ENCODE results near the gene AK2. TPM values are rescaled to one million over a fixed set of nuclear protein-coding genes. Genes with fewer than 3 reads are reported as not detected.

The AK2 gene
- total and polyA plus RNA-seq, 7 donors, result 79.6 to 202 (median 139) TPM

- DNase-seq, result no peak
- intact Hi-C loops (cut with DNase I), result loop anchor here (5.0 kb wide), 1 partner anchor 60 kb away; the partner anchor contains the start of gene TMEM54
- Histone ChIP-seq H3K9me3 (no peaks in the 10 kb centered on the region), H3K36me3 (no peaks in the 10 kb centered on the region), H3K27ac (peak overlapping the region; percentile 18 to 99 (median 96)), H3K4me1 (peaks cover 0 to 41% (median 34%) of the 10 kb centered on the region in 4 donors), H3K4me3 (peak overlapping the region; percentile 73 to 92 (median 90)), H3K27me3 (no peaks in the 10 kb centered on the region)
- TF ChIP-seq CTCF (IDR thresholded peaks at IDR 0.05) (no peak), EP300 (IDR thresholded peaks at IDR 0.05) (no peak), POLR2A (IDR thresholded peaks at IDR 0.05) (no peak), POLR2AphosphoS5 (IDR thresholded peaks at IDR 0.05) (peak in 1 of 4 donors; percentile 24)
- WGBS, 2 donors, result 12 to 33% methylated on average over 6 of the region's 6 CpGs
These were observed 74.3 kb downstream of the AK2 start for GRCh38 chr1:32962248-32962896.

DNA sequence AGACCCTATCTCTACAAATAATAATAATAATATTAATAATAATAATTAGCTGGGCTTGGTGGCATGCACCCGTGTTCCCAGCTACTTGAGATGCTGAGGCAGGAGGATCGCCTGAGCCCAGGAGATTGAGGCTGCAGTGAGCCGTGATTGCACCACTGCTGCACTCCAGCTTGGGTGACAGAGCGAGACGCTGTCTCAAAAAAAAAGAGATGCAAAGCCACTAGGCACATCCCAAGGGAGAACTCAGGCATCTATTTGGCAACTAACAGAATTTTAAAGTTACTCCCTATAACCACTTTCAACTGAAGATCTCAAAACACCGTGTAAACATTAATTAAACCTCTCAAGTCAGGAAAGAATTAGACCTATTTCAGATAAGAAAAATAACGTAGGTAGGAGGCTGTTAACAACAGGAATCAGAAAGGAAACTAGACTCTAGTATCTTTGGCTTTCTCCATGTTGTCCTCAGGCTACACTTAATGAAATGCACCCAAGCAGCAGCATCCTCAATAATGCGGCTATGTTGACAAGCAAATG is 75.8 kb downstream of the AK2 start:
- intact Hi-C loops (cut with DNase I), result loop anchor here (5.0 kb wide), 1 partner anchor 59 kb away; the partner anchor contains the start of gene TMEM54
- TF ChIP-seq POLR2A (IDR thresholded peaks at IDR 0.05), result no peak
- no peak for TF ChIP-seq CTCF (IDR thresholded peaks at IDR 0.05)
- no peak for TF ChIP-seq POLR2AphosphoS5 (IDR thresholded peaks at IDR 0.05)
- no peak for TF ChIP-seq EP300 (IDR thresholded peaks at IDR 0.05)

DNA sequence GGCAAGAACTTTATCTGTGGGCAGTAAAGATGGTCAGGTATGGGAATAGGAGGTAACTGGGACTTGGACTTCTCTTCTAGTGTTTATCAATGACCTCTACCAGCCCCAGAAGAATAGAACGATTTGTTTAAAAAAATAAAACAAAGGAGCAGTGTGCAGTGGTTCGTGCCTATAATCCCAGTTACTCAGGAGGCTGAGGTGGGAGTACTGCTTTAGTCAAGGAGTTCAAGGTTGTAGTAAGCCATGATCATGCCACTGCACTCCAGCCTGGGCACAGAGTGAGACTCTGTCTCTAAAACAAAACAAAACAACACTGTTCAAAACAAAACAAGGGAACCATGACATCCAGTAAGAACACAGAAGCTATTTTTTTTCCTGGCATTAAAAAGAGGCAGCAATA is 76.3 kb downstream of the AK2 start:
- H3K27me3 ChIP-seq, result no peaks in the 10 kb centered on the region
- WGBS, 2 donors, result 28 to 71% methylated on average over 2 of the region's 2 CpGs
- peaks cover 0 to 41% (median 34%) of the 10 kb centered on the region in 4 donors for H3K4me1 ChIP-seq
- no peak overlapping the region for H3K4me3 ChIP-seq
- peak overlapping the region in 1 of 4 donors; percentile 36 for H3K27ac ChIP-seq
- TF ChIP-seq POLR2AphosphoS5 (IDR thresholded peaks at IDR 0.05), result no peak
- TF ChIP-seq EP300 (IDR thresholded peaks at IDR 0.05), result no peak
- no peak for TF ChIP-seq POLR2A (IDR thresholded peaks at IDR 0.05)
- no peak for TF ChIP-seq CTCF (IDR thresholded peaks at IDR 0.05)
- H3K9me3 ChIP-seq, result no peaks in the 10 kb centered on the region
- no peak for DNase-seq
- no peaks in the 10 kb centered on the region for H3K36me3 ChIP-seq
- intact Hi-C loops (cut with DNase I), result loop anchor here (5.0 kb wide), 1 partner anchor 58 kb away; the partner anchor contains the start of gene TMEM54

More for the DNA sequence above, 75.8 kb downstream of the AK2 start:
- WGBS, 2 donors, result 65 to 71% methylated on average over 8 of the region's 8 CpGs
- H3K27me3 ChIP-seq, result no peaks in the 10 kb centered on the region
- no peak for DNase-seq
- no peaks in the 10 kb centered on the region for H3K36me3 ChIP-seq
- peak overlapping the region in 1 of 4 donors; percentile 36 for H3K27ac ChIP-seq
- no peak overlapping the region for H3K4me3 ChIP-seq
- H3K9me3 ChIP-seq, result no peaks in the 10 kb centered on the region
- H3K4me1 ChIP-seq, result peaks cover 0 to 41% (median 34%) of the 10 kb centered on the region in 4 donors

GRCh38 chr1:32958827-32959226 is 77.9 kb downstream of the AK2 start:
- no peaks in the 10 kb centered on the region for H3K9me3 ChIP-seq
- TF ChIP-seq CTCF (IDR thresholded peaks at IDR 0.05) (no peak), EP300 (IDR thresholded peaks at IDR 0.05) (no peak), POLR2A (IDR thresholded peaks at IDR 0.05) (no peak), POLR2AphosphoS5 (IDR thresholded peaks at IDR 0.05) (no peak)
- peak overlapping the region in 1 of 4 donors; percentile 0 for H3K27ac ChIP-seq
- DNase-seq, result no peak
- H3K4me1 ChIP-seq, result peaks cover 0 to 45% (median 36%) of the 10 kb centered on the region in 4 donors
- 85 to 94% methylated on average over 1 of the region's 1 CpG for WGBS, 2 donors
- H3K36me3 ChIP-seq, result no peaks in the 10 kb centered on the region
- intact Hi-C loops (cut with DNase I), result no loop called here
- no peaks in the 10 kb centered on the region for H3K27me3 ChIP-seq
- no peak overlapping the region for H3K4me3 ChIP-seq

Other genes with a start within 250 kb of the AK2 start
- 10 to 100 TPM; 29.6 to 46.8 (median 37.6) TPM for gene YARS1, start 219.5 kb downstream of the AK2 start, total RNA-seq
- 10 to 100 TPM; 28.7 to 65.2 (median 33.6) TPM for gene YARS1, start 219.5 kb downstream of the AK2 start, polyA plus RNA-seq
- 10 to 100 TPM; 25.2 to 50.7 (median 28.9) TPM for gene S100PBP, start 219.2 kb downstream of the AK2 start, total RNA-seq
- gene S100PBP, start 219.2 kb downstream of the AK2 start, polyA plus RNA-seq, result 10 to 100 TPM in 2 of 3 donors, 1 to 10 TPM in 1; 3.2 to 12.7 (median 10.2) TPM
- gene FNDC5, start 166.0 kb downstream of the AK2 start, total RNA-seq, result 10 to 100 TPM in 1 of 4 donors, 1 to 10 TPM in 1, under 1 TPM in 2; 0.41 to 10.2 (median 1.6) TPM
- 1 to 10 TPM in 1 of 3 donors, under 1 TPM in 1, not detected in 1; 0.20 to 1.2 TPM for gene FNDC5, start 166.0 kb downstream of the AK2 start, polyA plus RNA-seq
- gene HPCA, start 150.4 kb downstream of the AK2 start, total RNA-seq, result not detected
- 1 to 10 TPM; 1.2 to 1.9 (median 1.8) TPM for gene HPCA, start 150.4 kb downstream of the AK2 start, polyA plus RNA-seq
- 100 to 1,000 TPM in 1 of 4 donors, 10 to 100 TPM in 3; 47.4 to 135 (median 57.9) TPM for gene TMEM54, start 135.5 kb downstream of the AK2 start, total RNA-seq
- gene TMEM54, start 135.5 kb downstream of the AK2 start, polyA plus RNA-seq, result 100 to 1,000 TPM; 699 to 799 (median 707) TPM
- gene RNF19B, start 72.1 kb downstream of the AK2 start, total RNA-seq, result 10 to 100 TPM; 14.5 to 28.9 (median 21.6) TPM
- gene RNF19B, start 72.1 kb downstream of the AK2 start, polyA plus RNA-seq, result 10 to 100 TPM; 43.2 to 50.7 (median 46.7) TPM
- gene AZIN2, start 44.3 kb upstream of the AK2 start, total RNA-seq, result 1 to 10 TPM; 1.1 to 2.5 (median 1.5) TPM
- gene AZIN2, start 44.3 kb upstream of the AK2 start, polyA plus RNA-seq, result 10 to 100 TPM in 2 of 3 donors, 1 to 10 TPM in 1; 3.6 to 30.9 (median 14.8) TPM
- gene TRIM62, start 145.2 kb upstream of the AK2 start, total RNA-seq, result 1 to 10 TPM; 3.2 to 5.2 (median 4.5) TPM
- gene TRIM62, start 145.2 kb upstream of the AK2 start, polyA plus RNA-seq, result 1 to 10 TPM; 1.2 to 4.5 (median 1.6) TPM
- gene ZNF362, start 219.6 kb upstream of the AK2 start, total RNA-seq, result 10 to 100 TPM; 11.2 to 18.8 (median 15.9) TPM
- 1 to 10 TPM; 3.5 to 9.3 (median 5.4) TPM for gene ZNF362, start 219.6 kb upstream of the AK2 start, polyA plus RNA-seq

Measured in sigmoid colon (tissue), 7 donors.